ENCODE results near the gene ADSL.

DNA sequence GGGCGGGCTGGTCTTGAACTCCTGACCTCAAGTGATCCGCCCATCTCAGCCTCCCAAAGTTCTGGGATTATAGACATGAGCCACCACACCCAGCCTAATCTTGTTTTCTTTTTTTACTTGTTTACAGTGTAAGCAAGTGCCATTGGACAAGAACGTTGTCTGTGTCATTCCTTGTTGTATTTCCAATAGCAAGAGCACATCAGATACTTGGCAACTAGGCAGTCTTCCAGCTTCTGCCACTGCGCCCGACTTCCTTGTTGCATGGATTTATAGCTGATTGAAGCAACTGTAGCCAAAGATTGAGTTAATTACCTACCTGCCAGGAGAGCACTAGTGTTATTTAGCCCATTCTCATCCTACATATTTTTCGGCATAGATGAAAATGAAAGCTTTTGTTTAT is 21.0 kb downstream of the ADSL start:
- TF ChIP-seq POLR2A (IDR thresholded peaks at IDR 0.05) = no peak
- TF ChIP-seq, protein P1, sequence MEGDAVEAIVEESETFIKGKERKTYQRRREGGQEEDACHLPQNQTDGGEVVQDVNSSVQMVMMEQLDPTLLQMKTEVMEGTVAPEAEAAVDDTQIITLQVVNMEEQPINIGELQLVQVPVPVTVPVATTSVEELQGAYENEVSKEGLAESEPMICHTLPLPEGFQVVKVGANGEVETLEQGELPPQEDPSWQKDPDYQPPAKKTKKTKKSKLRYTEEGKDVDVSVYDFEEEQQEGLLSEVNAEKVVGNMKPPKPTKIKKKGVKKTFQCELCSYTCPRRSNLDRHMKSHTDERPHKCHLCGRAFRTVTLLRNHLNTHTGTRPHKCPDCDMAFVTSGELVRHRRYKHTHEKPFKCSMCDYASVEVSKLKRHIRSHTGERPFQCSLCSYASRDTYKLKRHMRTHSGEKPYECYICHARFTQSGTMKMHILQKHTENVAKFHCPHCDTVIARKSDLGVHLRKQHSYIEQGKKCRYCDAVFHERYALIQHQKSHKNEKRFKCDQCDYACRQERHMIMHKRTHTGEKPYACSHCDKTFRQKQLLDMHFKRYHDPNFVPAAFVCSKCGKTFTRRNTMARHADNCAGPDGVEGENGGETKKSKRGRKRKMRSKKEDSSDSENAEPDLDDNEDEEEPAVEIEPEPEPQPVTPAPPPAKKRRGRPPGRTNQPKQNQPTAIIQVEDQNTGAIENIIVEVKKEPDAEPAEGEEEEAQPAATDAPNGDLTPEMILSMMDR (IDR thresholded peaks at IDR 0.05) = no peak
